Measurements from ENCODE around the gene CSMD2. TPM values are rescaled to one million over a fixed set of nuclear protein-coding genes. Genes with fewer than 3 reads are reported as not detected.

Gene CSMD2
- total and polyA plus RNA-seq, 2 of the 8 experiments (the other 6 are each of a cell fraction or from before 2014, with no cell fraction given) = 7.0 to 14.7 TPM

DNA sequence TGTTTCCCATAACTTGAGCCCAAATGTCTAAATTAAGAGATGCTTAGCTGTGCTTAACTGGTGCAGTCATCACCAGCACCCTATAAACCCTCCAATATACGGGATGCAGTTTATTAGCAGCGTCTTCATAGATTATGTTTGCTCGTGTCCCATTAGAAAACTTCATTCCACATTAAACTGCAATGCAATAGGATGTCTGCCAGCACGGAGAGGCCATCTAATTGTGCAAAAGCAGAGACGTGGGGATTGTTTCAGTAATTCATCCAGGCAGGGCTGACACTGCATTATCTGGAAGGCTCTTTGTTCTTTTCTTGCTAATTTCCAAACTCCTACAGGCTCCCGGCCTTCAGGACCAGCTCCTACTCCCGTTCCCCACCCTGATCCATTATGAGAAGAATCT lies 89.5 kb downstream of the CSMD2 start (continued):
- no peak for TF ChIP-seq SRF (IDR thresholded peaks at IDR 0.05; ENCODE audit: low read depth, low read length)
